Fibroblast of the aortic adventitia (primary cell): ENCODE results near the gene INHBB. TPM values are rescaled to one million over a fixed set of nuclear protein-coding genes. Genes with fewer than 3 reads are reported as not detected.
"Not testable (repeated sequence)": the region's sequence is repeated elsewhere in the genome, so short reads cannot be mapped to it uniquely, and the experiment has no call there.

Source experiments
- DNase-seq: peaks from one replicate; pipeline ENCODE4 v3.0.0-alpha.2; 2010; ENCODE audit warnings: low read depth
- H3K4me3 ChIP-seq: 2 replicates; pipeline ENCODE4 v1.5.1; 2011; ENCODE audit warnings: low read depth, mild to moderate bottlenecking, control low read depth, low read length, moderate library complexity
- CTCF ChIP-seq: IDR thresholded peaks from 2 replicates; pipeline ENCODE4 v1.5.1; 2011; ENCODE audit warnings: mild to moderate bottlenecking, low read length, control low read depth, inconsistent platforms; ENCODE audit not compliant: insufficient read depth
- total RNA-seq: library from RNA; depleted of rRNA; stranded (reverse); fragments of >200 nt; gene quantifications from 2 replicates; pipeline ENCODE4 v1.2.3, GENCODE V29; 2012; ENCODE audit warnings: low replicate concordance

The INHBB gene
- total RNA-seq, 1 donor: not detected

GRCh38 chr2:120303177-120303576, 42.8 kb upstream of the INHBB start:
- DNase-seq: no peak
- no peak for TF ChIP-seq CTCF
- H3K4me3 ChIP-seq: no peak overlapping the region

DNA sequence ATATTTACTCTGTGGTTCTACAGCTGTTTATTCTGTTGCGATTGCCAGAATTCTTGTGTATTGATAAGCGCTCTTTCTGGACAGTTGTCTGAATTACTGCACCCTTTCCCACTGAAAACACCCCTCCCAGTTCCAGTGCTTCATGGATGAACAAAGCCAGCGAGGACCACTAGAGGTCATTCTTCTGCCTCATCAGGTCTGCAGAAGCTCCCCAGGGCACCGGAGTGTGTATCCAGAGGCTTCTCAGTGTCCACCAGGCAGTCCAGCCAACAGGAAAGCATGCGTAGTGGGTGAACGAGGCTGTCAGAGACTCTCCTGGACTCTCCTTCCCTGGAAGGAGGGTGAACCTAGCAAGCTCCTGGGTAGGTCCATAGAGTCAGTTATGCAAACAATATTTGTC, 40.6 kb upstream of the INHBB start:
- peak; percentile 22 for TF ChIP-seq CTCF
- no peak for DNase-seq
- H3K4me3 ChIP-seq: no peak overlapping the region

DNA sequence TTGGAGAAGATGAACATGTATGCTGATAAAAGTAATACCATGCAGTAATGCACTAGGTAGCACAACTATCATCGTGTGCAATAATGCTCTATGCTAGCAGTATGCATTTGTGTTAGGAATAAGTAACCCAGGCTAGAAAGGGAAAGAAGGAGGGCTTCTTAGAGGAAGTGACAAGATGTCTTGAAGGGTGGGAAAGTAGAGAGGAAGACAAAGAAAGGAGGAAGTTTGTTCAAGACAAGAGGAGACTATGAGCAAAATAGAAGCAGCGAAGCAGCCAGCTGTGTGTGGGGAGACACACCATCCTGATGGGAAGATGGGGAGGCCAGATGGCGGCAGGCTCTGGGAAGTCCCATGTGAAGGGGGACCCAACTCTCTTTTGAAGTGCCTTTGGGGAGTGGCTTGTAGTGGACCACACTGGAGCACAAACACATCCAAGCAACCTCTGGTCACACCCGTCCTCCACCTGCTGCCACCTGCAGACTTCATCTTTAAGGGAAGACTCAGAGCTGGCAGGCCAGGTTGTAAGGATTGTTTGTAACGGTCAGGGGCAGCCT, 39.9 kb upstream of the INHBB start:
- DNase-seq: no peak
- H3K4me3 ChIP-seq: no peak overlapping the region
- no peak for TF ChIP-seq CTCF

DNA sequence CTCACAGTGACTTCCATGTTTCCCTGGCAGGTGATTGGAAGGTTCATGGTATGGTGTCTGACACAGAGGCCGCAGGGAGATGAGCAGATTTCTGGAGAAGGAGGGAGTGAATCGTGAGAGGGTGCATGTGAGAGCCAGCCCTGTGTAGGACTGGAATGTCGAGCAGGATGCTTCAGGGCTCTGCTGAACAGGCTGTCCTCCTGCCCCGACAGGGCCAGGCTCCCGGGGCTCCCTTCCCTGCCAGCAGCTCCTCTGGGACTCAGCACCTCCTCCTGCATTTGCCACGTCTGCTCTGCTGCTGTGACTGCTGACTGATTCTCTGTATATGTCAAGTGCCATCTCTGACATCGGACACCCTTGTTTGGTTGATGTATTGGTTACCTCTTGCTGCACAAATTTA, 38.5 kb upstream of the INHBB start:
- no peak overlapping the region for H3K4me3 ChIP-seq
- DNase-seq: no peak
- TF ChIP-seq CTCF: no peak

DNA sequence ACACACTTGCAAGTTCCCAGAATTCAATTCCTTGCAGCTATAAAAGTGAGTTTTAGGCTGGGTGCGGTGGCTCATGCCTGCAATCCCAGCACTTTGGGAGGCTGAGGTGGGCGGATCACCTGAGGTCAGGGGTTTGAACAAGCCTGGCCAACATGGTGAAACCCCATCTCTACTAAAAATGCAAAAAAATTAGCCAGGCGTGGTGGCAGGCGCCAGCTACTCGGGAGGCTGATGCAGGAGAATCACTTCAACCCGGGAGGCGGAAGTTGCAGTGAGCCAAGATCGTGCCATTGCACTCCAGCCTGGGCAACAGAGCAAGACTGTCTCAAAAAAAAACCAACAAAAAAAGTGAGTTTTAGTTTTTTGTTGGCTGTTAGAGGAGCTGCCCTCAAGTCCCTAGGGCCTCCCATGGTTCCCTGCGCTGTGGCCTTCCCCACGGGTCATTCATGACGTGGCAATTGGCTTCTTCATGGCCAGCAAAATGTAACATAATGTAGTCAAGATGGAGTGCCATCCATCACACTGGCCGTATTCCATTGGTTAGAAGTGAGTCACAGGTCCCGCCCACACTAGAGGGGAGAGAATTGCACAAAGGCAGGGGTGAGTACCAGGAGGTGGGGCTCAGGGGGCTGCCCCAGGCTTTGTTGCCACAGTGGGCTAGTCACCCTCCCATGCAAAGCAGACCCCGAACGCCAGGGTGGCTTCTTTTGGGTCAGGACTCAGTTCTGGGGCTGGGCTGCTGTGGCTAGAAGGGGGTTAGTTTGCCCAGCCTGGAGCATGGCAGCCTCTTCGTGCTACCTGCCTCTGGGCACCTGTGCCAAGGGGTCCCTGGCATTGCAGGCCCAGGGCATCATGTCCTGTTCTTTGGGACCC, 37.7 kb upstream of the INHBB start:
- H3K4me3 ChIP-seq: no peak overlapping the region
- DNase-seq: no peak
- no peak for TF ChIP-seq CTCF

GRCh38 chr2:120310136-120310535, 35.8 kb upstream of the INHBB start:
- TF ChIP-seq CTCF: no peak
- DNase-seq: no peak
- H3K4me3 ChIP-seq: no peak overlapping the region

- H3K4me3 ChIP-seq, DNase-seq: not testable (repeated sequence)
Observed at GRCh38 chr2:120310841-120311240, 35.1 kb upstream of the INHBB start.
